ENCODE measurements around the gene ARHGEF19. TPM values are rescaled to one million over a fixed set of nuclear protein-coding genes. Genes with fewer than 3 reads are reported as not detected.
A peak's percentile ranks its signal among the peaks of the same experiment; 100 is the strongest.

The ARHGEF19 gene
- total and polyA plus RNA-seq, 2 of the 13 experiments (the other 11 are each of a cell fraction or from before 2014, with no cell fraction given) = 1.7 to 1.8 TPM

DNA sequence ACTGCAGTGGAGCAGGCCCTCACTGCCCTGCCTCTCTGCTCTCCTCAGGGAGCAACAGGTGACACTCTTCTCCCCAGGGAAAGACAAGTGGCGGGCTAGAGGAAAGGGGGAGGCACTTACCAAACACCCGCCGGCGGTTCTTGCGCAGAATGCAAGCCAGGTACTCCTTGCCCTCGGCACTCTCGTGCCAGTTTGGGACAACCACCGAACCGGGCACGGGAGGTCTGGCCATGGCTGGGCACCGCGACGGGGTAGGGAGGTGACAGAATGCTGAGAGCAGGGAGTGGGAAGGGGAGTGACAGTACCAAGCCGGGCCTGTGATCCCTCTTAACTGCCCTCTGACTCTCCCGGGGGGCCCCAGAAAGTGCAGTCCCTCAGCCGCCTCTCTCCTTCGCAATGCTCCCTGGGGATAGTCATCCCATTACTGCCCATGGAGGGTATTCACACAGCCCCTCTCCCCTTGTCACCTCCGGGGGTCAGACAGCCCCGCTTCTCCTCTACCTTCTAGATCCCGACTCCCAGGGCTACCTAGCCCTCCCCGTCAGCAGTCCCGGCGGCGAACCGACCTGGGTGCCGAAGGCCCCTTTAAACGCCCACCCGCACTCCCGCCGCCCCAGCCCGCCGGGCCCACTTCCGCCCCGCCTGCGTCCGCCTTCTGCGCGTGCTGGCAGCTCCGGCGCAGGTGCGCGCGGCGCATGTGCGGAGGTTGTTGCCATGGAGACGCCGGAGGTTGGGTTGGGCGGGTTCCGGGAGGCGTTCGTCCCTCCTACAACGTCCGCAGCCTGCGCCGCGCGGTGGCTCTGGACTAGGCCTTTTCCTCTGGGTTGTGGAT, 24.3 kb upstream of the ARHGEF19 start, which contains the start of gene CPLANE2 (continued):
- TF ChIP-seq POGZ (CRISPR knock-in tag; IDR thresholded peaks at IDR 0.05) (no peak), NFYC (CRISPR knock-in tag; IDR thresholded peaks at IDR 0.05) (no peak), GABPA (IDR thresholded peaks at IDR 0.05; ENCODE audit: low read depth, low read length) (peak; percentile 40; the same call in 1 of the 2 replicates), GABPA (CRISPR knock-in tag; IDR thresholded peaks at IDR 0.05; ENCODE audit: low read depth) (peak; percentile 63; the same call in 1 of the 2 replicates), ZNF18 (CRISPR knock-in tag; IDR thresholded peaks at IDR 0.05; ENCODE audit: insufficient replicate concordance) (peak; percentile 58), AGO1 (IDR thresholded peaks at IDR 0.05; ENCODE audit: low read depth, low read length, poor library complexity, severe bottlenecking) (peak; percentile 32), UBTF (CRISPR knock-in tag; IDR thresholded peaks at IDR 0.05) (peak; percentile 45; the same call in 1 of the 2 replicates), ZNF562 (CRISPR knock-in tag; IDR thresholded peaks at IDR 0.05; ENCODE audit: borderline replicate concordance) (no peak), ZSCAN25 (CRISPR knock-in tag; IDR thresholded peaks at IDR 0.05) (peak; percentile 11; the same call in 1 of the 2 replicates), KAT2B (IDR thresholded peaks at IDR 0.05; ENCODE audit: borderline replicate concordance, low read depth, low read length) (no peak)
- TF ChIP-seq, protein P1, sequence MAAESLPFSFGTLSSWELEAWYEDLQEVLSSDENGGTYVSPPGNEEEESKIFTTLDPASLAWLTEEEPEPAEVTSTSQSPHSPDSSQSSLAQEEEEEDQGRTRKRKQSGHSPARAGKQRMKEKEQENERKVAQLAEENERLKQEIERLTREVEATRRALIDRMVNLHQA (CRISPR knock-in tag; IDR thresholded peaks at IDR 0.05) = no peak
- TF ChIP-seq, protein P2, sequence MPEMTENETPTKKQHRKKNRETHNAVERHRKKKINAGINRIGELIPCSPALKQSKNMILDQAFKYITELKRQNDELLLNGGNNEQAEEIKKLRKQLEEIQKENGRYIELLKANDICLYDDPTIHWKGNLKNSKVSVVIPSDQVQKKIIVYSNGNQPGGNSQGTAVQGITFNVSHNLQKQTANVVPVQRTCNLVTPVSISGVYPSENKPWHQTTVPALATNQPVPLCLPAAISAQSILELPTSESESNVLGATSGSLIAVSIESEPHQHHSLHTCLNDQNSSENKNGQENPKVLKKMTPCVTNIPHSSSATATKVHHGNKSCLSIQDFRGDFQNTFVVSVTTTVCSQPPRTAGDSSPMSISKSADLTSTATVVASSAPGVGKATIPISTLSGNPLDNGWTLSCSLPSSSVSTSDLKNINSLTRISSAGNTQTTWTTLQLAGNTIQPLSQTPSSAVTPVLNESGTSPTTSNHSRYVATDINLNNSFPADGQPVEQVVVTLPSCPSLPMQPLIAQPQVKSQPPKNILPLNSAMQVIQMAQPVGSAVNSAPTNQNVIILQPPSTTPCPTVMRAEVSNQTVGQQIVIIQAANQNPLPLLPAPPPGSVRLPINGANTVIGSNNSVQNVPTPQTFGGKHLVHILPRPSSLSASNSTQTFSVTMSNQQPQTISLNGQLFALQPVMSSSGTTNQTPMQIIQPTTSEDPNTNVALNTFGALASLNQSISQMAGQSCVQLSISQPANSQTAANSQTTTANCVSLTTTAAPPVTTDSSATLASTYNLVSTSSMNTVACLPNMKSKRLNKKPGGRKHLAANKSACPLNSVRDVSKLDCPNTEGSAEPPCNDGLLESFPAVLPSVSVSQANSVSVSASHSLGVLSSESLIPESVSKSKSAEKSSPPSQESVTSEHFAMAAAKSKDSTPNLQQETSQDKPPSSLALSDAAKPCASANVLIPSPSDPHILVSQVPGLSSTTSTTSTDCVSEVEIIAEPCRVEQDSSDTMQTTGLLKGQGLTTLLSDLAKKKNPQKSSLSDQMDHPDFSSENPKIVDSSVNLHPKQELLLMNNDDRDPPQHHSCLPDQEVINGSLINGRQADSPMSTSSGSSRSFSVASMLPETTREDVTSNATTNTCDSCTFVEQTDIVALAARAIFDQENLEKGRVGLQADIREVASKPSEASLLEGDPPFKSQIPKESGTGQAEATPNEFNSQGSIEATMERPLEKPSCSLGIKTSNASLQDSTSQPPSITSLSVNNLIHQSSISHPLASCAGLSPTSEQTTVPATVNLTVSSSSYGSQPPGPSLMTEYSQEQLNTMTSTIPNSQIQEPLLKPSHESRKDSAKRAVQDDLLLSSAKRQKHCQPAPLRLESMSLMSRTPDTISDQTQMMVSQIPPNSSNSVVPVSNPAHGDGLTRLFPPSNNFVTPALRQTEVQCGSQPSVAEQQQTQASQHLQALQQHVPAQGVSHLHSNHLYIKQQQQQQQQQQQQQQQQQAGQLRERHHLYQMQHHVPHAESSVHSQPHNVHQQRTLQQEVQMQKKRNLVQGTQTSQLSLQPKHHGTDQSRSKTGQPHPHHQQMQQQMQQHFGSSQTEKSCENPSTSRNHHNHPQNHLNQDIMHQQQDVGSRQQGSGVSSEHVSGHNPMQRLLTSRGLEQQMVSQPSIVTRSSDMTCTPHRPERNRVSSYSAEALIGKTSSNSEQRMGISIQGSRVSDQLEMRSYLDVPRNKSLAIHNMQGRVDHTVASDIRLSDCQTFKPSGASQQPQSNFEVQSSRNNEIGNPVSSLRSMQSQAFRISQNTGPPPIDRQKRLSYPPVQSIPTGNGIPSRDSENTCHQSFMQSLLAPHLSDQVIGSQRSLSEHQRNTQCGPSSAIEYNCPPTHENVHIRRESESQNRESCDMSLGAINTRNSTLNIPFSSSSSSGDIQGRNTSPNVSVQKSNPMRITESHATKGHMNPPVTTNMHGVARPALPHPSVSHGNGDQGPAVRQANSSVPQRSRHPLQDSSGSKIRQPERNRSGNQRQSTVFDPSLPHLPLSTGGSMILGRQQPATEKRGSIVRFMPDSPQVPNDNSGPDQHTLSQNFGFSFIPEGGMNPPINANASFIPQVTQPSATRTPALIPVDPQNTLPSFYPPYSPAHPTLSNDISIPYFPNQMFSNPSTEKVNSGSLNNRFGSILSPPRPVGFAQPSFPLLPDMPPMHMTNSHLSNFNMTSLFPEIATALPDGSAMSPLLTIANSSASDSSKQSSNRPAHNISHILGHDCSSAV (CRISPR knock-in tag; IDR thresholded peaks at IDR 0.05; ENCODE audit: borderline replicate concordance) = no peak
- TF ChIP-seq, protein P3, sequence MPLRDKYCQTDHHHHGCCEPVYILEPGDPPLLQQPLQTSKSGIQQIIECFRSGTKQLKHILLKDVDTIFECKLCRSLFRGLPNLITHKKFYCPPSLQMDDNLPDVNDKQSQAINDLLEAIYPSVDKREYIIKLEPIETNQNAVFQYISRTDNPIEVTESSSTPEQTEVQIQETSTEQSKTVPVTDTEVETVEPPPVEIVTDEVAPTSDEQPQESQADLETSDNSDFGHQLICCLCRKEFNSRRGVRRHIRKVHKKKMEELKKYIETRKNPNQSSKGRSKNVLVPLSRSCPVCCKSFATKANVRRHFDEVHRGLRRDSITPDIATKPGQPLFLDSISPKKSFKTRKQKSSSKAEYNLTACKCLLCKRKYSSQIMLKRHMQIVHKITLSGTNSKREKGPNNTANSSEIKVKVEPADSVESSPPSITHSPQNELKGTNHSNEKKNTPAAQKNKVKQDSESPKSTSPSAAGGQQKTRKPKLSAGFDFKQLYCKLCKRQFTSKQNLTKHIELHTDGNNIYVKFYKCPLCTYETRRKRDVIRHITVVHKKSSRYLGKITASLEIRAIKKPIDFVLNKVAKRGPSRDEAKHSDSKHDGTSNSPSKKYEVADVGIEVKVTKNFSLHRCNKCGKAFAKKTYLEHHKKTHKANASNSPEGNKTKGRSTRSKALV (CRISPR knock-in tag; IDR thresholded peaks at IDR 0.05) = 0 out of 2 replicates have a peak, but pooled peaks have one; percentile 26

All from HepG2 (cell line).